ENCODE results near the gene FAM76A. TPM values are rescaled to one million over a fixed set of nuclear protein-coding genes. Genes with fewer than 3 reads are reported as not detected.

FAM76A gene
- total and polyA plus RNA-seq, 9 of the 15 experiments (the other 6 are each of a cell fraction or from before 2014, with no cell fraction given): 9.5 to 14.6 (median 11.4) TPM

- in situ Hi-C loops (cut with MboI): no loop called here
- no peak overlapping the region for H3K27ac ChIP-seq (ENCODE audit: extremely low read depth, low read depth, low read length)
Measured at GRCh38 chr1:27689423-27690173, 36.2 kb upstream of the FAM76A start.

More at GRCh38 chr1:27689423-27690173, 36.2 kb upstream of the FAM76A start:
- H3K4me3 ChIP-seq: no peak overlapping the region
- peaks cover 0 to 9% of the 10 kb centered on the region in 2 experiments; a peak in 2 of 5 replicates for H3K4me1 ChIP-seq (replicated peaks in 1 of 2; ENCODE audit: control insufficient read depth in 2 of 2, insufficient read depth in 2 of 2, low read length in 2 of 2)
- DNase-seq (ENCODE audit: extremely low read depth in 1 of 4, low spot score in 3 of 4): no peak
- BruUV-seq (replicated peaks): no TSS peak
- no peak overlapping the region for H3K4me2 ChIP-seq (ENCODE audit: insufficient read depth, low read length)
- H3K79me2 ChIP-seq (ENCODE audit: control insufficient read depth, insufficient read depth, low read length): no peaks in the 10 kb centered on the region
- intact Hi-C loops (cut with micrococcal nuclease): no loop called here
- TF ChIP-seq ZFP91 (CRISPR knock-in tag; IDR thresholded peaks at IDR 0.05): no peak
- TF ChIP-seq GTF2E2 (tag; IDR thresholded peaks at IDR 0.05): no peak
- TF ChIP-seq NBN (IDR thresholded peaks at IDR 0.05; ENCODE audit: low read depth): no peak
- no peak for TF ChIP-seq GATA2 (CRISPR knock-in tag; IDR thresholded peaks at IDR 0.05)
- TF ChIP-seq STAT5B (CRISPR knock-in tag; IDR thresholded peaks at IDR 0.05): no peak
- no peak for TF ChIP-seq PRPF4 (IDR thresholded peaks at IDR 0.05; ENCODE audit: insufficient read depth, low read depth, low read length, poor library complexity, severe bottlenecking)
- TF ChIP-seq, protein P1, sequence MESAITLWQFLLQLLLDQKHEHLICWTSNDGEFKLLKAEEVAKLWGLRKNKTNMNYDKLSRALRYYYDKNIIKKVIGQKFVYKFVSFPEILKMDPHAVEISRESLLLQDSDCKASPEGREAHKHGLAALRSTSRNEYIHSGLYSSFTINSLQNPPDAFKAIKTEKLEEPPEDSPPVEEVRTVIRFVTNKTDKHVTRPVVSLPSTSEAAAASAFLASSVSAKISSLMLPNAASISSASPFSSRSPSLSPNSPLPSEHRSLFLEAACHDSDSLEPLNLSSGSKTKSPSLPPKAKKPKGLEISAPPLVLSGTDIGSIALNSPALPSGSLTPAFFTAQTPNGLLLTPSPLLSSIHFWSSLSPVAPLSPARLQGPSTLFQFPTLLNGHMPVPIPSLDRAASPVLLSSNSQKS (CRISPR knock-in tag; IDR thresholded peaks at IDR 0.05): no peak
- 0 out of 2 replicates have a peak, but pooled peaks have one; percentile 14 for TF ChIP-seq BCOR (IDR thresholded peaks at IDR 0.05)
- no peak for TF ChIP-seq TSC22D4 (tag; IDR thresholded peaks at IDR 0.05)
- no peak for TF ChIP-seq RBM14 (IDR thresholded peaks at IDR 0.05; ENCODE audit: borderline replicate concordance, insufficient read depth, low read depth, low read length)
- TF ChIP-seq PHB2 (IDR thresholded peaks at IDR 0.05; ENCODE audit: low read depth): no peak
- peak; percentile 41 for TF ChIP-seq PRDM10 (IDR thresholded peaks at IDR 0.05; ENCODE audit: partially characterized antibody)
- CTCF ChIA-PET (ENCODE audit: low intra/inter-chr PET ratio): no interaction called here
- H3K36me3 ChIP-seq (ENCODE audit: control insufficient read depth, insufficient read depth, low read length): no peaks in the 10 kb centered on the region
- no peak for ATAC-seq
- H3K9me1 ChIP-seq (ENCODE audit: control insufficient read depth, insufficient read depth, low read length): no peaks in the 10 kb centered on the region
- no peaks in the 10 kb centered on the region for H3K9me3 ChIP-seq (replicated peaks; ENCODE audit: control insufficient read depth, insufficient read depth, low read depth, low read length)
- no peak for FAIRE-seq
- POLR2A ChIA-PET: interaction anchor here (0.8 to 1.6 kb wide), 2 partner anchors 9 to 11 kb away, joined by 3 to 5 read pairs; no protein-coding TSS in a partner anchor
- H4K20me1 ChIP-seq (replicated peaks; ENCODE audit: control insufficient read depth, insufficient read depth, low read length): no peaks in the 10 kb centered on the region
- H3K27me3 ChIP-seq (ENCODE audit: control insufficient read depth in 2 of 2, insufficient read depth in 2 of 2, low read length in 2 of 2): peaks cover 4 to 13% of the 10 kb centered on the region in 2 experiments; a peak in 2 of 5 replicates
- peak overlapping the region; percentile 5; the same call in 1 of the 2 replicates for H2AFZ ChIP-seq (ENCODE audit: low read depth, low read length)
- no peak overlapping the region for H3K9ac ChIP-seq (ENCODE audit: insufficient read depth in 1 of 2, low read depth in 2 of 2, low read length in 2 of 2)
- WGBS (ENCODE audit: insufficient coverage, low coverage, missing lambda C conversion rate): 37% methylated on average over 4 of the region's 4 CpGs

All from K562 (cell line).